T-helper 9 cell (primary cell): ENCODE results near the gene LYPLA2.

ENCODE experiments used
- DNase-seq: peaks from one replicate; pipeline ENCODE4 v3.0.0-alpha.2; 2020

LYPLA2 gene

GRCh38 chr1:23838401-23838866 is 47.5 kb downstream of the LYPLA2 start:
- peak; percentile 64 for DNase-seq

GRCh38 chr1:23843644-23844043 is 52.7 kb downstream of the LYPLA2 start:
- DNase-seq: no peak
